ENCODE results near the gene HS3ST1. TPM values are rescaled to one million over a fixed set of nuclear protein-coding genes. Genes with fewer than 3 reads are reported as not detected.
A peak's percentile ranks its signal among the peaks of the same experiment; 100 is the strongest.
"Not testable (repeated sequence)": the region's sequence is repeated elsewhere in the genome, so short reads cannot be mapped to it uniquely, and the experiment has no call there.

The HS3ST1 gene
- total RNA-seq, 1 donor from 2014 or later: 0.51 TPM

DNA sequence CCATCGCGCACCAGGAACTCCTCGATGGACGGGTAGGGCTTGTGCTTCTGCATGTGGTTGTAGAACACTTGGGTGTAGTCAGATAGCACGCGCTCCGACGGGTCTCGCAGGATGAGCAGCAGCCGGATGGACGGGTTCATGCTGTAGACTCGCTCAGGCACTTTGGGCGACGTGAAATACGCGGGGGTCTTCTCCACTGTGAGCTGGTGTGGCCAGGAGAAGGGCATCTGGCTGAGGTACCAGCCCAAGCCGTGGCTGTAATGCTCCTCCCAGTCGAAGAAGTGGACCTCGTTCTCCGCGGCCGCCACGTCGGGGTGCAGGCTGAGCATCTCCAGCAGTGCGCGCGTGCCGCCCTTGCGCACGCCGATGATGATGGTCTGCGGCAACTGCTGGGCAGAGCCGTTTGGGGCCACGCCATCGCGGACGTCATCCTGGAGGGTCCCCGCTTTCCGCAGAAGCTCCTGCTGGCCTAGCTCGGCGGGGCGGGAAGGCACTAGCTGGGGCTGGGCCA is 29.2 kb downstream of the HS3ST1 start:
- no peak for DNase-seq

DNA sequence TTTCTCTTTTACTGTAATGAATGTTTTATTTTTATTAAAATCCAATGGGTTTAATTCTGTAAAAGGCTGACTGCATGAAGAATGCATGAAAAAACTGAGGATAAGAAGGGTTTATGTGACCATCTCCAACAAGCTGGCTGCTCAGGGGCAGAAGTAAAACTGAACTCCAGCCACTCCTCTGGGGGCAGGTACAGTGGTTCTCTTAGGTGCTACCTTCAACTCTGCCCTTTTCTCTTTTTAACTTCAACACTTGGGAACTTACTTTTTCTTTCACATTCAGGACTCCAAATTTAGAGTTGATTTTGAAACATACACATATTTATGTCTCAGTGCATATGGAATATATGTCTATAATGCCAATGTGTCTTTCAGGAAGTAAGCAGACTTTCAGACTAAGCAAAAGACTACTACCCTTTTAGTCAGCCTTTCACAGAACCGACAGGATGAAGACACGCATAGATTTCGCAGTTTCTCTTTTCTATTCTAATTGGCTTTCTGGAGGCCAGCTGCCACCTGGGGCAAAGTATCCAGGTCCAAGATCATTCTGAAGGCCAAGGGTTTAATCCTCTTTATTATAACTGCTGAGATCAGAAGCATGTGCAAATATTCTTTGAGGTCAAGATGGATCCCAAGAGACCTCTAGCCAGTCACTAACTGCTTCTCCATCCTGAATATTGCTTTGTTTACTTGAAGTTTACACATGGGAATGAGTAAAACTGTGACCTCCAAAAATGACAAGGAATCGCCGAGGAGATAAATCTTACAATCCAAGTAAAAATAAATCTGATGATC is 30.7 kb downstream of the HS3ST1 start:
- DNase-seq: no peak

DNA sequence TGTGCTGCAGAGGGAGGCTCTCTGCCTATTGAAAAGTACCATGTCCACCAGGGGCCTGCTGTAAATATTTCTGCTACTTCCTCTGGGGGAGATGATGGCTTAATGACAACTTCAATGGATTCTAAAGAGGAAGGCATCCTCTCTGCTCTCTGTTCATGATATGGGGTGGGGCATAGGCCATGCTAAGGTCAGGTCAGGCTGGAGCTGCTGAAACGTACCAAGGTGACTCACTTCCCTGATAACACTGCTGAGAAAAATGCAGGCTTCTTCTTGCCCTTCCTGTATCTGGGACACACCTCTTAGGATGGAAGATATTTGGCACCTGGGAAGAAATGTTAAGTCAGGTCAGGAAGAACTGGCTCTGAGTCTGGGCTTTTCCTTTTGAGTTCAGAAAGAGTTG is 31.5 kb downstream of the HS3ST1 start:
- DNase-seq: no peak

DNA sequence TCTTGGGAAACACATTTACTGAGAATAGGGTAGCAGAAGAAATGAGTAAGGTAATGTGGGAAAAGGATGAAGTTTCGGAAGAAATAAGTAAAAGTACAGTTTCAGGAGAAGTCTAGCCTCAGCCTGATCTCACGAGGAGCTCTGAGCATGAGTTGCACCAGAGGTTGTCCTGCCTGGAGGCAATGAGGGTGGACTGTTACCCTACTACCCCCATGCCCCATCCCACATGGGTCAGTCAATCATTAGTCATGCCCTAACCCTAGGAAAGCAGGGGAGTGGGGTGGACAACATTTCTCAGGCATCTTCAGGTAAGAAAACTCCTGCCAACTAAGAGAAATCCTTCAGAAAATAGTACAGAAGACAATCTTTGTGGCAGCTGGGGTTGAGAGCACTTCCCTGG is 35.1 kb downstream of the HS3ST1 start:
- DNase-seq: no peak

DNA sequence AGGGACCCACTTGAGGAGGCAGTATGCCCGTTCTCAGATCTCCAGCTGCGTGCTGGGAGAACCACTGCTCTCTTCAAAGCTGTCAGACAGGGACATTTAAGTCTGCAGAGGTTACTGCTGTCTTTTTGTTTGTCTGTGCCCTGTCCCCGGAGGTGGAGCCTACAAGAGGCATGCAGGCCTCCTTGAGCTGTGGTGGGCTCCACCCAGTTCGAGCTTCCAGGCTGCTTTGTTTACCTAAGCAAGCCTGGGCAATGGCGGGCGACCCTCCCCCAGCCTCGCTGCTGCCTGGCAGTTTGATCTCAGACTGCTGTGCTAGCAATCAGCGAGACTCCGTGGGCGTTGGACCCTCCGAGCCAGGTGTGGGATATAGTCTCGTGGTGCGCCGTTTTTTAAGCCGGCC is 44.6 kb downstream of the HS3ST1 start:
- not testable (repeated sequence) for DNase-seq

DNA sequence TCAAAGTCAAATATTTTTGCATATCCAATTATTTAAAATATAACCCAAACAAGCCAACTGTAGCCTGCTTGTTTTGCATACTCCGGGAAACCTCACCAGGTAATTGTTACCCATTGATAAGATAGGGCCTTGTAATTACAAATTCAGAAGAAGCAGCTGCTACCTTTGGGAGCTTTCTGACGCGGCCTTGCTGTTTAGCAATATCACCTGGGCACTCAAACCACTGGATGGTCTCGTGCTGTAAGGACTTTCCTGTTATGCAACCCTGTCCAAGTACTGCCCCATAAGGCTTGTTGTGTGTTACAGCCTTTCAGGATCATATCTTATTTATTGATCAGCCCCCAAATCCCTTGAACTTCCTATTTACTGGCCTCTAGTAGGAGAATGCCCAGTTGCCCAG is 52.1 kb downstream of the HS3ST1 start:
- no peak for DNase-seq

DNA sequence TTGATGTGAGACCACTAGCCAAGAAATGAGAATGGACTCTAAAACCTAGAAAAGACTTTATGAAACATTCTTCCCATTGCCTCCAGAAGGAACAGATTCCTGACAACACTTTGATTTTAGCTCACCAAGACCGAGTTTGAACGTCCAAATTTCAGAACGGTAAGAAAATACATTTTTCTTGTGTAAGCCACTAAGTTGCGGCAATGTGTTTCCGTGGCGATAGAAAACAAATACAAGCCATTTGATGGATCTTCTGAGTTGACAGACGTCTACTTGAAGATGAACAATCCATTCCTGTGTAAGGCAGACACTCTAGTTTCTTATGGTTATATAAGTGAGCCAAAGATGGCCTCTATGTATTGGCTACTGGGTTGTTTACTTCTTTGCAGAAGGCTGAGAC is 52.5 kb downstream of the HS3ST1 start:
- DNase-seq: no peak

DNA sequence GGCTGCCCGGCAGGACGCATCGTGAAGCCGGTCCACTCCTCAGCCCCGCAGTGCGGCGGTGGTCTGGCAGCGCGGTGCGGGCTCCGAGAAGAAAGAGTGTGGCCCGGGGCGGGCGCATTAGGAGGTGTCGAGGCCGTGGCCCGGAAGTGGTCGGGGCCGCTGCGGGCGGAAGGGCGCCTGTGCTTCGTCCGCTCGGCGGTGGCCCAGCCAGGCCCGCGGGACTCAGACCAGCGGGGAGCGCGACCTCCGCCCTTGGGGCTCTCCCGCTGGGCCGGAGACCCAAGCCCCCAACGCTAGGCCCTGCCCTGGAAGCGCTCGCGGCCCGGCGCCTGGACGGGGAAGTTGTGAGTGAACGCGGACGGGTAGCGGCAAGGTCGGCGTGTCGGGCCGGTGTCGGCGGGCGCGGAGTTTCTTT is 60.0 kb downstream of the HS3ST1 start:
- no peak for DNase-seq

DNA sequence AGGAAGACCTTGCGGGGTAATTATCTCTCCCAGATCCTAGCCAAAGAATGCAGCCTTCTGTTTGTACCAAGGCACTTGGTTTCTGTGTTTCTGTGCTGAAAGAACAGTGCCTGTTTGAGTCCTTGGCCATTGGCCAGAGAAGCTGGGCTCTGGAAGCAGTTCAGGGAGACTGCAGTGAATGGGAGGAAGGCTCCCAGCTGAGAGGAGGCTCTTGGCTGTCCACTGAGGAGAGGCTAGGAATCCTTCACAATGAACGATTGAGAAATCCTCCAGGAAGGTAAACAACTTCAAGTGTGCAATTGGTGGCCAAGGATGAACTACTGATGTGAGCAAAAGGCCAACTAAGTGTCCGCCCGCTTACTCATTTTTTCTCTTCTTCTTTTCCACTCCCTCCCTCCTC is 61.3 kb downstream of the HS3ST1 start:
- peak; percentile 68 for DNase-seq

DNA sequence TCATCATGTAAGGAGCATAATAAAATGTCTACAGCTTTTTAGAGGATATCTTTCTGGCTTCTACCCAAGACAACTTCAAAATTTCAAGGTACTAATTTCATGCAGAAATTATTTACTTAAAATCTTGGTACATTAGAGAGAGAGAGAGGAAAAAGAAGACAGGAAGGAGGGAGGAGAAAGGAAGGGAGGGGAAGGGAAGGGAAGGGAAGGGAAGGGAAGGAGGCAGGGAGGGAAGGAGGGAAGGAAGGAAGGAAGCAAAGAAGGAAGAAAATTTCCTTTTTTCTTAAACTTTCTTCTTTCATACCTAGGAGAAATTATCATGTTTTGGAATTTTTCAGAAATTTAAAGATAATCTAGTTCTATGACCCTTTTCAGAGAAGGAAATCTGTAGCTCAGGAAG is 61.8 kb downstream of the HS3ST1 start:
- no peak for DNase-seq

DNA sequence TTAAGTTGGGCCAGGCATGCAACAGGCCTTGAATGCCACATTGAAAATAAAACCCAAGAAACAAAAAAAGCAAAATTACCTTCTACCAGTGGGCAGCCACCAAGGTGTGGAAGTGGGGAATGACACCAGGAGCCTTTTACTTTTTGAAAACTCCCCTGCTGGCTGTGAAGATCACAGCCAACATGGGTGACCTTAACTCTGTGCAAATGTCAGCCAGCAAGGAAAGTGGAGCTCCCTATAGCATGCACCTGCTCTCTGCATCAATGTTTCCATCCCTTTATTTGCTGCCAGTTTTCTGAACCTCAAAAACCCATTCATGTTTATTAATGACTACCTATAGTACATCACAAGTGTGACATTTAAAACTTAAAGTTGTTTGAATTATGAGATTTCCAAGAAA is 63.7 kb downstream of the HS3ST1 start:
- no peak for DNase-seq

DNA sequence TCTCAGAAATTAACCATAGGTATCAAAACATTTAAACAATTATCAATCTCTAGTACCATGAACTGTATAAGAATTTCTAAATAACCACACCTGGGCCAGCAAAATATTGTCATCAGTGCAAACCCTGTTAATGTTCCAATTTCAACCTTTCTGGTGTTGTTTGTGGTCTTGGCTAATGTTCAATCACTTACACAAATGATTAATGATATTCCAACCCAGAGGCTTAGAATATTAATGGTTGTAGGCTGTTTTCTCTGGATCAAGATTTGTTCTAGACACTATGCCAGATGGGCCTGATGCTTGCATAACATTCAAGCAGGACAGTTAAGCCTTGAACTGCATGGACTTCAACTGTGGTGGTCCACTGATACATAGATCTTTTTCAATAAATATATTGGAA is 69.1 kb downstream of the HS3ST1 start:
- no peak for DNase-seq

DNA sequence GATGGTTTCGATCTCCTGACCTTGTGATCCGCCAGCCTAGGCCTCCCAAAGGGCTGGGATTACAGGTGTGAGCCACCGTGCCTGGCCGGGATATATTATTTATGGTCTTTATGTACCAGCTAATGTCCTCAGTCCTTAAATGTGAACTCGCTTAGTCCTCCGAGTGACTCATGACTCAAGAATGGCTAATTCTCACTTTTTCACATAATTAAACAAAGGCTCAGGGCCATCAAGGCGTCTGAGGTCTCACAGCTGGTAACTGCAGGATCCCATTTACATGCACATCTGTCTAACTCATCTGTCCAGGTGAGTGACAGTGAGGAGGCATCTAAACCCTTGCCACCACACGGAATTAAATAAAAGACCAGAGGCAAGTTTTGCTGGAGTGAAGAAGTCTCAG is 73.5 kb downstream of the HS3ST1 start:
- no peak for DNase-seq

DNA sequence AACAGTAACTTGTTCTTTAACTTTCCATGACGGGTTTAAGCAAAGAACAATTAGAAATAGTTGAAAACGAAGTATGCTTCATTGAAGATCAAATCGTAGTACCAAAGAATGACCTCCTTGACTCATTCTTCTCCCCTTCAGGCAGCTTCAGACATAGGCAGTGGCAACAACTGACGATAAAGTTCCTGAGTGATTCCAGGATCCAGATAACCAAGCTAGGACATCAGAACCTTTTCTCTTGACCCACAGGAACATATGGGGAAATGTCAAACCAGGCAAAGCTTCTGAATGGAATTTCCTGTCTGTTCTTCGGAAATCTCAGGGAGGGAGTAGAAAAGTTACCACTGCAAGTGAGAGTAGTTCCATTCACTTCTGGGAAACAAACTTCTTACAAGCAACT is 74.2 kb downstream of the HS3ST1 start:
- no peak for DNase-seq

DNA sequence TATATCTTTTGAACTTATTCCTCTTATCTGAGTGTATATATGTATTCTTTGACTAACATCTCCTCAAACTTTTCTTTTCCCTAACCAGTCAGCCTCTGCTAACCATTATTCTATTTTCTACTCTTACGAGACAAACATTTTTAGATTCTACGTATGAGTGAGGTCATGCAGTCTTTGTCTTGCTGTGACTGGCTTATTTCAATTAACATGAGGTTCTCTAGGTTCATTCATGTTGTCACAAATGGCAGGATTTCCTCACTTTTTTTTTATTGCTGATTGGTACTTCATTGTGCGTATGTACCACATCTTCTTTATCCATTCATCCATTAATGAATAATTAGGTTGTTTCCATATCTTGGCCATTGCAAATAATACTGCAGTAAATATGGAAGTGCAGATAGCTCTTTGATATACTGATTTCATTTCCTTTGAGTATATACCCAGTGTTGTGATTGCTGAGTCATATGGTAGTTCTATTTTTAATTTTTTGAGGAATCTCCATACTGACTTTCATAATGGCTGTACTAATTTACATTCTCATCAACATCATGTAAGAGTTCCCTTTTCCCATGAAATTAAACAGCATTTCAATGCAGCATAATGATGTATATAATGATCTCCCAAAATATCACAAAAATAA is 80.1 kb downstream of the HS3ST1 start:
- no peak for DNase-seq

DNA sequence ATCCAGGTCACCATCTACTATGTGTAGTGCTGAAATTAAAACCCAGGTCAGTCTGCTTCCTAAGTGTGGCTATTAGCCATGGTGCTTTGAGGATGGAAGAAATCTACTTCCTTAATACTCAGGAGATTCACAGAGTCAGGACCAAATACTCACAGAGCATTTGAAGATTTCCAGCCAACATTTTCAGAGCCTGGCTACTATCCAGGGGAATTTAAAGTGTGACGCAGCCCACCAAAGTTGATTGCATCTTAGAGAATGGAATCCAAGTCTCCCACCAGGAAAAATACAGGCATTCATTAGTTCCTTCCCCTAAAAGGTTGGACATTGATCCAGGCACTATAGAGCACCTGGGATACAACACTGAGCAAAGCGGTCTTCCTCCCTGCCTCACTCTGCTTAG is 83.8 kb downstream of the HS3ST1 start:
- peak; percentile 27 for DNase-seq

DNA sequence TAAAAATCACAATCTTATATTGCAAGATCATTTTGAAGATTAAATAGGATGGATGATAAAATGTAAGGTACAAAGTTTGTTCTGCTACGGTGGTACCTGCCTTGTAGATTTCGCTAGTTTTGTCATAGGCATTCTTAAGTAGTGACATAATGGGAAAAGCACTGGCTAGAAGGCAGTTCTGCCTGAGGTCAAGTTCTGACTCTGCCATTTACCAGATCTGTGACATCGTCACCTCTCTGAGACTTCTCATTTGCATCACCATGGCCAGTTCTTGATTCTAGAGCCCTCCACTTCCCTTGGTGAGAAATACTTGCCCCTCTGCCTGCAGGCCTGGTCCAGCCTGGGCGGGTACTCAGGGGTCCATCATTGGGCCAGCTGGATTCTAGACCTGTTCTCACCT is 85.2 kb downstream of the HS3ST1 start:
- no peak for DNase-seq

Small RNAs within 50 kb of the gene (small RNA-seq; reads per million reads assigned to genes)
- gene MIR572 (ENCODE audit: low replicate concordance) (not detected), gene RNA5SP156 (ENCODE audit: low replicate concordance) (not detected)
